GM19467 (cell line): ENCODE data around the gene MESP2.

Source experiments
- ATAC-seq: cut with Tn5 transposase; IDR thresholded peaks from one replicate; pipeline ENCODE4 v1.9.1; 2021; ENCODE audit warnings: mild to moderate bottlenecking, moderate library complexity; ENCODE audit not compliant: unreplicated experiment

The MESP2 gene

GRCh38 chr15:89799918-89800498 lies 23.9 kb downstream of the MESP2 start:
- no peak for ATAC-seq

- ATAC-seq, result no peak
Measured at GRCh38 chr15:89801471-89802195, 25.5 kb downstream of the MESP2 start.

- no peak for ATAC-seq
Measured at GRCh38 chr15:89802231-89802928, 26.2 kb downstream of the MESP2 start.

GRCh38 chr15:89802986-89803824 lies 27.1 kb downstream of the MESP2 start:
- ATAC-seq, result no peak

GRCh38 chr15:89803941-89804800 lies 28.0 kb downstream of the MESP2 start:
- ATAC-seq, result no peak

GRCh38 chr15:89805241-89806209 lies 29.4 kb downstream of the MESP2 start:
- no peak for ATAC-seq

- no peak for ATAC-seq
Measured at GRCh38 chr15:89806210-89806558, 30.1 kb downstream of the MESP2 start.

- ATAC-seq, result no peak
Measured at GRCh38 chr15:89806559-89807550, 30.7 kb downstream of the MESP2 start.

- no peak for ATAC-seq
Measured at GRCh38 chr15:89807689-89808088, 31.6 kb downstream of the MESP2 start.

- no peak for ATAC-seq
Measured at GRCh38 chr15:89808160-89808870, 32.2 kb downstream of the MESP2 start.

- no peak for ATAC-seq
Measured at GRCh38 chr15:89809093-89809786, 33.1 kb downstream of the MESP2 start.

- ATAC-seq, result no peak
Measured at GRCh38 chr15:89809787-89810148, 33.6 kb downstream of the MESP2 start.

- ATAC-seq, result no peak
Measured at GRCh38 chr15:89810837-89811236, 34.7 kb downstream of the MESP2 start.

- ATAC-seq, result no peak
Measured at GRCh38 chr15:89812011-89812846, 36.1 kb downstream of the MESP2 start.

- no peak for ATAC-seq
Measured at GRCh38 chr15:89812847-89813320, 36.8 kb downstream of the MESP2 start.
